LNCaP clone FGC (cell line): Measurements from ENCODE around the gene BORCS8.

Experiments
- DNase-seq: peaks from one replicate; pipeline ENCODE4 v3.0.0-alpha.2; 2011; ENCODE audit warnings: low read depth
- H3K4me3 ChIP-seq: 2 replicates; pipeline ENCODE4 v1.5.1; 2011; ENCODE audit warnings: mild to moderate bottlenecking, low read depth, low read length, control low read depth
- TF ChIP-seq, protein P1 (sequence below): IDR thresholded peaks from 2 replicates; pipeline ENCODE4 v1.5.1; 2012; ENCODE audit warnings: mild to moderate bottlenecking; ENCODE audit not compliant: control insufficient read depth, insufficient read depth; ENCODE audit errors: extremely low read depth

The BORCS8 gene

DNA sequence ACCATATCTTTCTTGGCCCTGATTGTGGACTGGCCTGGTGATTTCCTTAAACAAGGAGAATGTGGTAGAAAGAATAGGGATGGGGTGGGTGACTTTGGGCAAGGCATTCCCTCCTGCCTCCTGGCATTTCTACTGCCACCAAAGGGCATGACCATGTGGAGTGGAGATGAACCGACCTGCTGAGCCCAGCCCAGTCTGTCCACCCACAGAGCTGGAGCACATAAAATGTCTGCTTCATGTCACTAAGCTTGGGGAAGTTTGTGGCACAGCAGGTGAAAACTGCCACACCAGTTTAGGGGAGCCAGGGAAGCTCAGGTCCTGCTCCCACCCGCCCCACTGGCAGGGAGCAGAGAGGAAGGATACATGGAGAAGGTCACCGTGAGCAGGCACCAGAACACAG, 60.0 kb downstream of the BORCS8 start:
- DNase-seq, result no peak
- TF ChIP-seq, protein P1, sequence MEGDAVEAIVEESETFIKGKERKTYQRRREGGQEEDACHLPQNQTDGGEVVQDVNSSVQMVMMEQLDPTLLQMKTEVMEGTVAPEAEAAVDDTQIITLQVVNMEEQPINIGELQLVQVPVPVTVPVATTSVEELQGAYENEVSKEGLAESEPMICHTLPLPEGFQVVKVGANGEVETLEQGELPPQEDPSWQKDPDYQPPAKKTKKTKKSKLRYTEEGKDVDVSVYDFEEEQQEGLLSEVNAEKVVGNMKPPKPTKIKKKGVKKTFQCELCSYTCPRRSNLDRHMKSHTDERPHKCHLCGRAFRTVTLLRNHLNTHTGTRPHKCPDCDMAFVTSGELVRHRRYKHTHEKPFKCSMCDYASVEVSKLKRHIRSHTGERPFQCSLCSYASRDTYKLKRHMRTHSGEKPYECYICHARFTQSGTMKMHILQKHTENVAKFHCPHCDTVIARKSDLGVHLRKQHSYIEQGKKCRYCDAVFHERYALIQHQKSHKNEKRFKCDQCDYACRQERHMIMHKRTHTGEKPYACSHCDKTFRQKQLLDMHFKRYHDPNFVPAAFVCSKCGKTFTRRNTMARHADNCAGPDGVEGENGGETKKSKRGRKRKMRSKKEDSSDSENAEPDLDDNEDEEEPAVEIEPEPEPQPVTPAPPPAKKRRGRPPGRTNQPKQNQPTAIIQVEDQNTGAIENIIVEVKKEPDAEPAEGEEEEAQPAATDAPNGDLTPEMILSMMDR, result no peak
- H3K4me3 ChIP-seq, result no peak overlapping the region
